ENCODE measurements around the gene JPH2. TPM values are rescaled to one million over a fixed set of nuclear protein-coding genes. Genes with fewer than 3 reads are reported as not detected.

JPH2 gene
- total and polyA plus RNA-seq, 9 donors, result 0.48 to 27.4 (median 3.0) TPM

DNA sequence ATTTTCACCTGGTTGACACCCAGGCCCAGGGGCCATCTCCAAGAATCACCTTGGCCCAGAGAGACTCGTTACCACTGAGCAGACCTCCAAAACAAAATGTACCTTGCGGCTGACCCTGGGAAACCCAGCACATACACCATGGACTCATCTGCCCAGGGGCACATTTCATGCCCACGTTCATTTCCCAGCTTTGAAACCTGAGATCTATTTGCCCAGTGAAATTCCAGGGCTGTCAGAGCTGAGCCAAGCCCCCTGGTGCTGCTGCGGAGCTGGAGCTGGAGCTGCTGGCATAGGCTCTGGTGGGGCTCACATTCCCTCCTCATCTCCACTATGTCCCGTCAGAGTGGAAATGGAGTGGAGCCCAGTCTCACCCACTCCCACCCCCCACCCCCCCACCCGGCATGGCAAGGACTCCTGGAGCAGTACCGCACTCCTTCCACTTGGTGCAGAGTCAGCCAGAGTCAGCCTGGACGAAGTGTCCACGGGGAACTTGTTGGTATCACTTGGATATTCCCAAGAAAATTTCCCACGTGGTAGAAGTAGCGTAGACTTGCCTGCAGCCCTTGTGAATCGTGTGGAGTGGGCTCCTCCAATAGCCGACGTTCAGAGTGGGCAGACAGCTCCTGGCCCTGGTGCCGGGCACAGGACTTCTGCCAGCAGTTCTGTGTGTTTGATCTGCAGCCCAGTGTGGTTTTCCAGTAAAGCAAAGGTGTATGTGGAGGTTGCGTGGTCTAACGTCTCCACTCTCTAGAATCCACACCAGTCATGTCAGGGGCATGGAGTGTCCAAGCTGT is 41.7 kb upstream of the JPH2 start:
- WGBS, 3 donors, result 70 to 74% (median 71%) methylated on average over 17 of the region's 17 CpGs
- H3K4me1 ChIP-seq (ENCODE audit: insufficient read depth), result no peaks in the 10 kb centered on the region
- intact Hi-C loops (cut with DNase I), result no loop called here
- H3K36me3 ChIP-seq, result no peaks in the 10 kb centered on the region
- TF ChIP-seq, protein P1, sequence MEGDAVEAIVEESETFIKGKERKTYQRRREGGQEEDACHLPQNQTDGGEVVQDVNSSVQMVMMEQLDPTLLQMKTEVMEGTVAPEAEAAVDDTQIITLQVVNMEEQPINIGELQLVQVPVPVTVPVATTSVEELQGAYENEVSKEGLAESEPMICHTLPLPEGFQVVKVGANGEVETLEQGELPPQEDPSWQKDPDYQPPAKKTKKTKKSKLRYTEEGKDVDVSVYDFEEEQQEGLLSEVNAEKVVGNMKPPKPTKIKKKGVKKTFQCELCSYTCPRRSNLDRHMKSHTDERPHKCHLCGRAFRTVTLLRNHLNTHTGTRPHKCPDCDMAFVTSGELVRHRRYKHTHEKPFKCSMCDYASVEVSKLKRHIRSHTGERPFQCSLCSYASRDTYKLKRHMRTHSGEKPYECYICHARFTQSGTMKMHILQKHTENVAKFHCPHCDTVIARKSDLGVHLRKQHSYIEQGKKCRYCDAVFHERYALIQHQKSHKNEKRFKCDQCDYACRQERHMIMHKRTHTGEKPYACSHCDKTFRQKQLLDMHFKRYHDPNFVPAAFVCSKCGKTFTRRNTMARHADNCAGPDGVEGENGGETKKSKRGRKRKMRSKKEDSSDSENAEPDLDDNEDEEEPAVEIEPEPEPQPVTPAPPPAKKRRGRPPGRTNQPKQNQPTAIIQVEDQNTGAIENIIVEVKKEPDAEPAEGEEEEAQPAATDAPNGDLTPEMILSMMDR (IDR thresholded peaks at IDR 0.05), result no peak
- TF ChIP-seq EP300 (IDR thresholded peaks at IDR 0.05) (no peak), POLR2A (IDR thresholded peaks at IDR 0.05) (no peak)
- H3K9me3 ChIP-seq, result no peaks in the 10 kb centered on the region
- no peak overlapping the region for H3K4me3 ChIP-seq
- no peak overlapping the region for H3K27ac ChIP-seq
- no peak for DNase-seq
- H3K27me3 ChIP-seq, result no peaks in the 10 kb centered on the region

DNA sequence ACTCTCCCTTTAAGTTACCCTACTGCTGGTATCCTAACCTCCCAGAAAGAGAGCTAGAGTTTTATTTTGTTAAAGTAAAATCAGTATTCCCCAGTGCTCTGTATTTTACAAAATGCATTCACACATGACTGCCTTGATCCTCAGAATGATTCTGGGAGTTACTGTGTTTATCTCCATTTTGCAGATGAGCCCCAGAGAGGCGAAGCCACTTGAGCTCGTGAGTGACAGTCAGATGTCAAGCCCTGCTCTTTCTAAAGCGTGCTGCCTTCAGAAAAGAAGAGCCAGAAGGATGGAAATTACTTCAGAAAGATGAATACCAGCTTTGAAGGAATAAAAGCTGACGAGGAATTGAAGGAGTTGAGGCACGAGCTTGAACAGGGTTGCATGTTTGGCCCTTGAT is 37.6 kb upstream of the JPH2 start:
- no peaks in the 10 kb centered on the region for H3K36me3 ChIP-seq
- no peak overlapping the region for H3K27ac ChIP-seq
- DNase-seq, result no peak
- no peaks in the 10 kb centered on the region for H3K27me3 ChIP-seq
- no peak overlapping the region for H3K4me3 ChIP-seq
- no peaks in the 10 kb centered on the region for H3K4me1 ChIP-seq (ENCODE audit: insufficient read depth)
- 89 to 91% (median 89%) methylated on average over 5 of the region's 5 CpGs for WGBS, 3 donors
- TF ChIP-seq POLR2A (IDR thresholded peaks at IDR 0.05), result no peak
- no peak for TF ChIP-seq EP300 (IDR thresholded peaks at IDR 0.05)
- TF ChIP-seq, protein P1 (IDR thresholded peaks at IDR 0.05), result no peak
- intact Hi-C loops (cut with DNase I), result loop anchor here in 1 of 4 donors (5.0 kb wide), 1 partner anchor 158 kb away; no protein-coding TSS in a partner anchor
- H3K9me3 ChIP-seq, result no peaks in the 10 kb centered on the region

DNA sequence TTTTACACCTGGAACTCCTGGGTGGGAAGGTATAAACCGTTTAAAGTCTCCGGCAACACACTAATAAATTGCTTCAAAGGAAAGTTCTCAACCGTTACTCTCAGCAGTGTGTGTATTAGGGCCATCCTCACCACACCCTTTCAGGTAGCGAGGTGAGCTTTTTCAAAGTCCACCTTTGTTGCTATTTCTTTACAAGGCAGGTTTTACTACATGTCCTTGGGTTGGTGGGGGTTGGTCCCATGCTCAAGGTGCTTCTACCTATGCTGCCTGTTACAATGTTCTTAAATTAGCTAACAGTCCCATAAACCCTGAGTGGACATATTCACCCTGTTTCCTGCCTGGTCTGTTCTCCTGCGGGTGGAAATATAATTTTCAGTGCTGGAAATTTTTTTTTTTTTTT is 36.7 kb upstream of the JPH2 start:
- no peak overlapping the region for H3K4me3 ChIP-seq
- WGBS, 3 donors, result 79 to 81% (median 79%) methylated on average over 5 of the region's 5 CpGs
- H3K9me3 ChIP-seq, result no peaks in the 10 kb centered on the region
- TF ChIP-seq EP300 (IDR thresholded peaks at IDR 0.05) (no peak), POLR2A (IDR thresholded peaks at IDR 0.05) (no peak)
- TF ChIP-seq, protein P1 (IDR thresholded peaks at IDR 0.05), result no peak
- no peak overlapping the region for H3K27ac ChIP-seq
- H3K4me1 ChIP-seq (ENCODE audit: insufficient read depth), result peaks cover 3% of the 10 kb centered on the region
- DNase-seq, result no peak
- no peaks in the 10 kb centered on the region for H3K36me3 ChIP-seq
- intact Hi-C loops (cut with DNase I), result loop anchor here in 1 of 4 donors (5.0 kb wide), 1 partner anchor 159 kb away; no protein-coding TSS in a partner anchor
- H3K27me3 ChIP-seq, result no peaks in the 10 kb centered on the region

DNA sequence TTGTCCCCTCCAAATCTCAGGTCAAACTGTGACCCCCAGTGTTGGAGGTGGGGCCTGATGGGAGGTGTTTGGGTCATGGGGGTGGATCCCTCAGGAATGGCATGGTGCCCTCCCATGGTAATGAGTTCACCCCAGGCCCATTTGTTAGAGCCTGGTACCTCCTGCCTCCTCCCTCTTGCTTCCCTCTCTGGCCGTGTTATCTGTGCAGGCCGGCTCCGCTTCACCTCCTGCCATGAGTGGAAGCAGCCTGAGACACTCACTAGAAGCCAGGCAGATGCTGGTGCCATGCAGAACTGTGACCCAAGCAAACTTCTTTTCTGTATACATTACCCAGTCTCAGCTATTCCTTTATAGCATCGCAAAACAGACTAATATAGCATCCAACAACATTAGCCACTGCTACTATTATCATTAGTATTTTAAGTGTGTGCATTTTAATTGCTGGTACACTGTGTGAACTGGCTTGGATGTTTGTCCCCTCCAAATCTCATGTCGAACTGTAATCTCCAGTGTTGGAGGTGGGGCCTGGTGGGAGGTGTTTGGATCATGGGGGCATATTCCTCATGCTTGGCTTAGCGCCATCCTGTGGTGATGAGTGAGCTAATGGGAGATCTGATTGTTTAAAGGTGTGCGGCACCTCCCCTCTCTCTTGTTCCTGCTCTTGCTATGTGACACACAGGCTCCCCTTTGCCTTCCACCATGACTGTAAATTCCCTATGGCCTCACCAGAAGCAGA is 35.8 kb upstream of the JPH2 start:
- Histone ChIP-seq H3K36me3 (no peaks in the 10 kb centered on the region), H3K4me3 (no peak overlapping the region), H3K9me3 (no peaks in the 10 kb centered on the region), H3K27me3 (no peaks in the 10 kb centered on the region), H3K27ac (no peak overlapping the region), H3K4me1 (ENCODE audit: insufficient read depth) (peaks cover 3% of the 10 kb centered on the region)
- TF ChIP-seq, protein P1 (IDR thresholded peaks at IDR 0.05), result no peak
- TF ChIP-seq EP300 (IDR thresholded peaks at IDR 0.05), result no peak
- TF ChIP-seq POLR2A (IDR thresholded peaks at IDR 0.05), result no peak
- intact Hi-C loops (cut with DNase I), result loop anchor here in 1 of 4 donors (5.0 kb wide), 1 partner anchor 160 kb away; no protein-coding TSS in a partner anchor
- no peak for DNase-seq
- WGBS, 3 donors, result 59 to 62% (median 60%) methylated on average over 7 of the region's 7 CpGs
